ENCODE results near the gene FAM120C. TPM values are rescaled to one million over a fixed set of nuclear protein-coding genes. Genes with fewer than 3 reads are reported as not detected.

Gene FAM120C
- total and polyA plus RNA-seq, 10 of the 15 experiments (the other 5 are each of a cell fraction or from before 2014, with no cell fraction given): 1.3 to 9.8 (median 4.9) TPM

GRCh38 chrX:54074826-54075225 is 108.2 kb downstream of the FAM120C start (continued):
- TF ChIP-seq SKIL (IDR thresholded peaks at IDR 0.05; ENCODE audit: low read depth, poor library complexity, severe bottlenecking) (no peak), NR2C2 (IDR thresholded peaks at IDR 0.05; ENCODE audit: borderline replicate concordance, control insufficient read depth, insufficient read length, low read depth) (no peak), HDAC6 (IDR thresholded peaks at IDR 0.05; ENCODE audit: unreplicated experiment) (no peak), KLF5 (IDR thresholded peaks at IDR 0.05; ENCODE audit: partially characterized antibody) (no peak), RAD21 (IDR thresholded peaks at IDR 0.05; ENCODE audit: insufficient read depth, low read depth, low read length) (no peak), BCL11A (IDR thresholded peaks at IDR 0.05; ENCODE audit: low read depth, low read length) (no peak)

DNA sequence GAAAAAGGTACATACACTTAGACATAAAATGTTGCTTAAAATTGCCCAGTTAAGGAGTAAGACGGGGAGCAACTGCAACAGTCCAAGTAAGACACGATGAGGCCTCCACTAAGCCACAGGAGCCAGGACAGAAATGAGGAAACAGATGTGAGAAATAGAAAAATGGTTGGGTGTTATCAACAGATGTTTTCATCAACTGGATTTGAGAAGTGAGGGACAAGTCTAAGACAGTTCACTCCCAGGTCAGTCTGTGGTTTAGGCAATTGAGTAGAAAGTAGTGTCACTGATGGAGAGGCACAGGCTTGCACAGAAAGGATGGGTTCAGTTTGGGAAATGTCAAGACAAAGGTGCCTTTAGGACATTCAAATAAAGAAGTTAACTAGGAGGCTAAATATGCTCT is 115.3 kb downstream of the FAM120C start:
- Histone ChIP-seq H3K27ac (ENCODE audit: control insufficient read depth, insufficient read depth) (no peak overlapping the region), H3K36me3 (ENCODE audit: control insufficient read depth in 2 of 2, insufficient read depth in 2 of 2, low read length in 1 of 2) (no peaks in the 10 kb centered on the region), H3K4me2 (ENCODE audit: control insufficient read depth, insufficient read depth) (no peak overlapping the region), H2AFZ (ENCODE audit: control insufficient read depth, low read depth, low read length) (no peak overlapping the region), H3K4me3 (no peak overlapping the region), H3K4me1 (ENCODE audit: control insufficient read depth, insufficient read depth, low read length) (no peaks in the 10 kb centered on the region), H4K20me1 (ENCODE audit: control insufficient read depth, insufficient read depth) (no peaks in the 10 kb centered on the region), H3K79me2 (ENCODE audit: control insufficient read depth, insufficient read depth, low read length) (no peaks in the 10 kb centered on the region), H3K27me3 (replicated peaks in 1 of 2; ENCODE audit: control insufficient read depth in 2 of 2, insufficient read depth in 2 of 2, low read length in 1 of 2) (no peaks in the 10 kb centered on the region), H3K9ac (ENCODE audit: control insufficient read depth, insufficient read depth, low read length) (no peak overlapping the region), H3K9me3 (replicated peaks; ENCODE audit: control insufficient read depth, insufficient read depth, low read length) (no peaks in the 10 kb centered on the region)
- intact Hi-C loops (cut with micrococcal nuclease; ENCODE audit: unreplicated experiment): no loop called here
- BruUV-seq (replicated peaks): no TSS peak
- ChIA-PET SMC1A (ENCODE audit: uncharacterized antibody, unreplicated experiment) (interaction anchor here (1.1 kb wide), 1 partner anchor 9 kb away, joined by 3 read pairs; no protein-coding TSS in a partner anchor), POLR2A (no interaction called here), RAD21 (ENCODE audit: unreplicated experiment) (no interaction called here), CTCF (no interaction called here)
- ATAC-seq: no peak
- FAIRE-seq: no peak
- TF ChIP-seq CEBPB (IDR thresholded peaks at IDR 0.05; ENCODE audit: borderline replicate concordance in 1 of 2, low read depth in 2 of 2, low read length in 2 of 2): no peak
- TF ChIP-seq NFIC (IDR thresholded peaks at IDR 0.05; ENCODE audit: low read depth, low read length): no peak
- TF ChIP-seq SREBF1 (IDR thresholded peaks at IDR 0.05; ENCODE audit: low read length): no peak
- no peak for TF ChIP-seq MEF2A (IDR thresholded peaks at IDR 0.05; ENCODE audit: insufficient read depth, low read depth, low read length)
- no peak for TF ChIP-seq ZNF24 (IDR thresholded peaks at IDR 0.05)
- no peak for TF ChIP-seq EED (IDR thresholded peaks at IDR 0.05; ENCODE audit: low read depth)
- TF ChIP-seq HCFC1 (IDR thresholded peaks at IDR 0.05; ENCODE audit: low read length): no peak
- TF ChIP-seq E4F1 (IDR thresholded peaks at IDR 0.05; ENCODE audit: borderline replicate concordance, partially characterized antibody): no peak
- TF ChIP-seq HDGF (IDR thresholded peaks at IDR 0.05): no peak
- no peak for TF ChIP-seq KLF5 (IDR thresholded peaks at IDR 0.05; ENCODE audit: partially characterized antibody)
- TF ChIP-seq CHD1 (IDR thresholded peaks at IDR 0.05; ENCODE audit: low read depth, low read length): no peak
- no peak for TF ChIP-seq RFX5 (IDR thresholded peaks at IDR 0.05; ENCODE audit: low read depth, low read length)
- no peak for TF ChIP-seq ELK1 (IDR thresholded peaks at IDR 0.05; ENCODE audit: low read depth, low read length)
- TF ChIP-seq NR2F1 (conservative IDR thresholded peaks at IDR 0.05): no peak
- no peak for TF ChIP-seq GATAD2B (conservative IDR thresholded peaks at IDR 0.05; ENCODE audit: low read depth)
- DNase-seq (ENCODE audit: low read depth, low spot score): no peak
- in situ Hi-C loops (cut with MboI): no loop called here
- 15% methylated on average over 2 of the region's 2 CpGs for WGBS (ENCODE audit: insufficient coverage, insufficient replicate concordance, low lambda C conversion rate, missing lambda C conversion rate)

All from GM12878 (cell line).